SH-SY5Y (cell line): Measurements from ENCODE around the gene RBM39.

Source experiments
- GATA2 ChIP-seq: IDR thresholded peaks from 2 replicates; pipeline ENCODE4 v1.6.1; 2011; ENCODE audit warnings: mild to moderate bottlenecking, low read depth, low read length
- GATA3 ChIP-seq: IDR thresholded peaks from 2 replicates; pipeline ENCODE4 v1.6.1; 2011; ENCODE audit warnings: low read depth, mild to moderate bottlenecking, low read length, moderate library complexity

DNA sequence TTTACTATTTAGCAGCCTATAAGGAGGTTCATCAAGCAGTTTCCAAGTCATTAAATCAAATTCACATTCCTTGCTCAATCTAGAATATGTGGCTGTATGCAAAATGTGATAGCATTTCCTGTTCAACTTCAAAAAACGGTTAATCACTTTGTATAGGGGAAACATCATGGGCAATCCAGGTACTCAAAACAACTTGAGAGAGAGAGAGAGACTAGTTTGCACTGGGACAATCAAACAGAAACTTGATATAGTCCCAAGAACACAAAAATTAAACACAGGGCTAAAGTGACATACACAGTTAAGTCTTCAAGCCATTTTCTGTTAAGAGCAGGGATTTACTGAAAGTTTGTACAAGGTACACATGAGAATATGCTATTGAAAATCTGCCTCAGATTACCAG, 84.8 kb downstream of the RBM39 start:
- TF ChIP-seq GATA3 (no peak), GATA2 (no peak)
